GM12891 (cell line): Measurements from ENCODE around the gene TNS3.

Experiments
- DNase-seq: peaks from one replicate; pipeline ENCODE4 v3.0.0; 2011; ENCODE audit warnings: low spot score; ENCODE audit not compliant: insufficient read length
- FAIRE-seq: peaks from 2 replicates; lab custom pipeline; 2011; peaks lifted over from hg19 to GRCh38; lab: Jason Lieb, UNC
- PAX5 ChIP-seq: IDR thresholded peaks from 2 replicates; pipeline ENCODE4 v1.6.1; 2011; ENCODE audit warnings: low read length, moderate library complexity, mild to moderate bottlenecking; ENCODE audit not compliant: insufficient read depth, severe bottlenecking
- POLR2A ChIP-seq: IDR thresholded peaks from 2 replicates; pipeline ENCODE4 v1.6.1; 2011; ENCODE audit warnings: low read depth, low read length, control low read depth
- POLR2AphosphoS5 ChIP-seq: IDR thresholded peaks from 2 replicates; pipeline ENCODE4 v1.6.1; 2011; ENCODE audit warnings: low read depth, low read length, control low read depth
- POU2F2 ChIP-seq: IDR thresholded peaks from 2 replicates; pipeline ENCODE4 v1.6.1; 2011; ENCODE audit warnings: low read depth, mild to moderate bottlenecking, control low read depth, low read length, moderate library complexity
- SPI1 ChIP-seq: IDR thresholded peaks from 2 replicates; pipeline ENCODE4 v1.6.1; 2011; ENCODE audit warnings: low read depth, low read length, control low read depth
- TAF1 ChIP-seq: IDR thresholded peaks from 2 replicates; pipeline ENCODE4 v1.6.1; 2011; ENCODE audit warnings: low read depth, low read length, control low read depth

The TNS3 gene

GRCh38 chr7:47497367-47498096, 84.4 kb downstream of the TNS3 start:
- DNase-seq (peak; percentile 47), FAIRE-seq (peak; percentile 26)

DNA sequence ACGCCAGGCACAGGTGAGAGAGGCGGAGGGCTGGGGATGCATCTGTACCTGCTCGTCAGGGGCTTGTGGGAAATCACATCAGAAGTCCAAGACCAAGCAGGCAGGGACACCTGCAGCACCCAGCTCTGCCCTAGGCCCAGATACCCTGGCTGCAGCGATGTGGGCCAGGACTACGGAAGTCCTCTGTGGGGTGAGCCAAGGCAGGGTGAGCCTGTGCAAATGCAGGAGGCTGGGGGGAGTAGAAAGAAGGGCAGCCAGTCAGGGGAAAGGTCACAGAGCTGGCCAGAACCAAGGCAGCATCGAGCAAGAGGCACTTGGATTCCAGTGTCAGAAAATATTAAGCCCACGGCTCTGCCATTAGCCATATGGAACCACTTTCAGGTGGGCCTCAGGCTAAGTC, 85.2 kb downstream of the TNS3 start:
- FAIRE-seq (no peak), DNase-seq (no peak)
- TF ChIP-seq POLR2AphosphoS5 (no peak), PAX5 (no peak), TAF1 (no peak), POU2F2 (no peak), POLR2A (no peak), SPI1 (no peak)

More at GRCh38 chr7:47497367-47498096, 84.4 kb downstream of the TNS3 start:
- TF ChIP-seq SPI1 (no peak), POLR2A (no peak), POU2F2 (peak; percentile 35; the same call in 1 of the 2 replicates), PAX5 (no peak)

- no peak for FAIRE-seq
- TF ChIP-seq POU2F2 (no peak), SPI1 (no peak), POLR2AphosphoS5 (no peak), TAF1 (no peak), PAX5 (no peak), POLR2A (no peak)
- no peak for DNase-seq
Measured at GRCh38 chr7:47496056-47496665, 85.8 kb downstream of the TNS3 start.

GRCh38 chr7:47493976-47494911, 87.7 kb downstream of the TNS3 start:
- no peak for DNase-seq
- TF ChIP-seq TAF1 (no peak), POLR2A (no peak), POU2F2 (no peak), POLR2AphosphoS5 (no peak), PAX5 (no peak), SPI1 (no peak)
- peak; percentile 51 for FAIRE-seq

DNA sequence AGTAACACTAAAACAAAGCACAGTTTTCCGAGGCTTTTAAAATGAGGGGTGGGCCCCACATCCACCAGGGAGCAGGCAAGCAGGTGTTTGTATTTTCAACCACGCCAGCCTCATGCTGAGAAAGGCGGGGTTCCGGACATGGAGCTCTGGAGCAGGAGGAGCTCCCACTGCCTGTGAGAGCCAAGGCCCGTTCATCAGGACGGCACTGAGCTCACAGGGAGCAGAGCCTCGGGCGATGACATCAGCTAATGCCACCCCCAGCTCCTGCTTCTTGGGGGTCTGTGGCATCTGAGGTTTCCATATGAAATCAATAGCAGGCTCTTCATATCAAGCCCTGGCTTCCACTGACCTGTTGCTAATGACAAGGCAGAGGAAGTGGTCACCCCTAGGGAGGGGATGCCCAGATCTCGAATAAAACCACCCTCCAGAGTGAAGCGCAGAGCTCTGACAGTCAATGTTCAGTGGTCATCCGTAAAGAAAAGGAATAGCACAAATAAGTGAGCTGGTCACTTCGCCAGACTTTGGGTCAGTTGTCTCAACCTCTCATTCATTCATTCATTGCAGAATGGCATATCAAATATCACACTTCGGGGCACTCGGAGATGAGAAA, 89.1 kb downstream of the TNS3 start:
- no peak for FAIRE-seq
- no peak for DNase-seq

DNA sequence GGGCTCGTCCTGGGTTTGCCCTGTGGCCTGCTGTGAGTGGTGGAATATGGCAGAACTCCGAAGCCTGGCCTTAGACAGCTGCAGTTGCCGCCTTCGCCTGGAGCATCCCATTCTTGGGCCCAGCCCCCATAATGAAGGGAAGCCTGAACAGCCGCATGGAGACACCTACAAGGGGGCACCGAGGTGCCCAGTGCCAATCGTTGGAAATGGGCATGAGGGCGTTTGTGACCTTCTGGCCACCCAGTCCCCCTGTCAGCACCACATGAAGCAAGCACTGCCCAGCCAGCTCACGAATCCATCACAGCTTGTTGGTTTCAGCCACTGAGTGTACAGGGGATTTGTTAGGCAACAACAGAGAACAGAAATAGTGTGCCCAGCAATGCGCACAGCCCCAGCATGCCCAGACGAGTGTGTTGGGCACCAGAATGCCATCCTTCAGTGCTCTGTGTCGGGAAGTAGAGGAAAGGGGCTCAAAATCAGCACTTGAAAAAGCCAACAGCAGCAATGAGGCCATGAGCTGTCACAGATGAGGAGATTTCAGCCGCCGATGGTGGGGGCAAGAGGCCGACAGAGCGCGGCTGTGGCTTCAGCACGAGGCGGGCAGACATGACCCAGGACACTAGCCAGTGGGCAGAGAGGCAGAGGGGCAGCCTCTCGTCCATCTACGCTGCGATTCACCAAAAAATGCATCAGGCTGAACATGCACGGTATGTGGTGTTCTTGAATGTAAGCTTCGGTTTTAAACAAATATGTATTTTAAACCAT, 91.2 kb downstream of the TNS3 start:
- no peak for TF ChIP-seq PAX5
- no peak for TF ChIP-seq SPI1
- TF ChIP-seq POLR2AphosphoS5, result no peak
- no peak for TF ChIP-seq TAF1
- DNase-seq (no peak), FAIRE-seq (no peak)

More for the DNA sequence above, 89.1 kb downstream of the TNS3 start:
- TF ChIP-seq TAF1 (no peak), PAX5 (no peak), SPI1 (no peak), POLR2AphosphoS5 (no peak), POLR2A (no peak), POU2F2 (no peak)

GRCh38 chr7:47489624-47490023, 92.3 kb downstream of the TNS3 start:
- no peak for DNase-seq
- TF ChIP-seq SPI1 (no peak), PAX5 (no peak), POLR2A (no peak), TAF1 (no peak), POLR2AphosphoS5 (no peak), POU2F2 (no peak)
- no peak for FAIRE-seq

- FAIRE-seq, result no peak
Measured at GRCh38 chr7:47488969-47489342, 93.0 kb downstream of the TNS3 start.

More at GRCh38 chr7:47488969-47489342, 93.0 kb downstream of the TNS3 start:
- DNase-seq, result no peak
- TF ChIP-seq POLR2AphosphoS5, result no peak
- TF ChIP-seq POU2F2, result no peak
- TF ChIP-seq SPI1, result no peak
- TF ChIP-seq PAX5, result no peak
- no peak for TF ChIP-seq TAF1
- no peak for TF ChIP-seq POLR2A
